HL-60/S4 treated with retinoic acid at 250 ng/mL for 4 days and 3 days (cell line): ENCODE data around the gene TNRC6C.
"Not testable (repeated sequence)": the region's sequence is repeated elsewhere in the genome, so short reads cannot be mapped to it uniquely, and the experiment has no call there.

Experiments
- in situ Hi-C: fragments of 300-500 bp; cut with MboI; formaldehyde crosslinking; loops from 2 replicates; pipeline ENCODE4 v1.7.0; 2022; ENCODE audit warnings: low sequenced_read_pairs

The TNRC6C gene

GRCh38 chr17:78110363-78111015, 152.0 kb downstream of the TNRC6C start:
- in situ Hi-C loops, result no loop called here

DNA sequence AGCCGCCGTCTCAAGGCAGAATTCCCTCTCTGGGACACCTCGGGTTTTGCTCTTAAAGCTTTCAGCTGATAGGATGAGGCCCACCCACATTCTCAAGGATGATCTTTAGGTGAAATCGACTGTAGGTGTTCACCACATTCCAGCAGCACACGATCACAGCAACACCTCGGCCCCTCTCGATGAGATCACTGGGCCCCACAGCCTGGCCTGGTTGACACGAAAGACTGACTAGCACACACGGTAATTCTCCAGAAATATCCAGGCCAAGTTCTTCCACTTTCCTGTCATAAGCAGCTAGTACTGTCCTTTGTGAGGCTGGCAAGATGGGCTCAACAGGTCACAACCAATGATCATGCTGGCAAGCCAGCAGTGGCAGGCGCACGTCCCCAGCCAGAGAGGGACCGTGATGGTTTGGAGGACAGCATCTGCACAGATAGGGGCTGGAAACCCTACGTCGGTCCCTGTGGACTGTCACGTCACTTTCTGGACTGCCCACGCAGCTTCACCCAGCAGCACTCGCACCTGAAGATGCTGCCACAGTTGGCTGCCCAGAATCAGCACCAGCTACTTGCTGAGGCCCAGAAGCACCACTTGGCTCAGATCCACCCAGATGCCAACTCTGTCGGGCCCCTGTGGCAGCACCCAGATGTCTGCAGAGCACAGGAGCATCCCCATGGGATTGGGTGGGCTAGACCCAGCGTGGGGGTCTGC, 152.7 kb downstream of the TNRC6C start:
- in situ Hi-C loops, result no loop called here

DNA sequence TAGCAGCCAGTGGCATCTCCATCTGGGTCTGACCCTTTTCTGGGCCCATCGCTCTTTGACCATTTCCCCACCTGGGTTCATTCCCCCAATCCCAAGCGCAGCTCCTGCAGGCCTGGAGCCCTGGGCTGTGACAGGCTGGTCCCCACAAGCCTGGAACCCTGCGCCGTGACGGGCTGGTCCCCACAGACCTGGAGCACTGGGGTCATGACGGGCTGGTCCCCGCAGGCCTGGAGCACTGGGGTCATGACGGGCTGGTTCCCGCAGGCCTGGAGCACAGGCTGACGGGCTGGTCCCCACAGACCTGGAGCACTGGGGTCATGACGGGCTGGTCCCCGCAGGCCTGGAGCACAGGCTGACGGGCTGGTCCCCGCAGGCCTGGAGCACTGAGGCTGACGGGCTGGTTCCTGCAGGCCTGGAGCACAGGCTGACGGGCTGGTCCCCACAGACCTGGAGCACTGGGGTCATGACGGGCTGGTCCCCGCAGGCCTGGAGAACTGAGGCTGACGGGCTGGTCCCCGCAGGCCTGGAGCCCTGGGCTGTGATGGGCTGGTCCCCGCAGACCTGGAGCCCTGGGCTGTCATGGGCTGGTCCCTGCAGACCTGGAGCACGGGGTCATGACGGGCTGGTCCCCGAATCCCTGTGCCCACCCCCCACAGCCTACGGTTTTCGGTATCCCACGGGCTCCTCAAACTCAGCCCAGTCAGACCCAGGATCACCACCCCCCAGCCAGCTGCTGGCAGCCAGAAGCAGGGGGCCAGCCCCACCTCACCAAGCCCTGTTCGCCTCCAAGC, 153.4 kb downstream of the TNRC6C start:
- in situ Hi-C loops, result no loop called here

DNA sequence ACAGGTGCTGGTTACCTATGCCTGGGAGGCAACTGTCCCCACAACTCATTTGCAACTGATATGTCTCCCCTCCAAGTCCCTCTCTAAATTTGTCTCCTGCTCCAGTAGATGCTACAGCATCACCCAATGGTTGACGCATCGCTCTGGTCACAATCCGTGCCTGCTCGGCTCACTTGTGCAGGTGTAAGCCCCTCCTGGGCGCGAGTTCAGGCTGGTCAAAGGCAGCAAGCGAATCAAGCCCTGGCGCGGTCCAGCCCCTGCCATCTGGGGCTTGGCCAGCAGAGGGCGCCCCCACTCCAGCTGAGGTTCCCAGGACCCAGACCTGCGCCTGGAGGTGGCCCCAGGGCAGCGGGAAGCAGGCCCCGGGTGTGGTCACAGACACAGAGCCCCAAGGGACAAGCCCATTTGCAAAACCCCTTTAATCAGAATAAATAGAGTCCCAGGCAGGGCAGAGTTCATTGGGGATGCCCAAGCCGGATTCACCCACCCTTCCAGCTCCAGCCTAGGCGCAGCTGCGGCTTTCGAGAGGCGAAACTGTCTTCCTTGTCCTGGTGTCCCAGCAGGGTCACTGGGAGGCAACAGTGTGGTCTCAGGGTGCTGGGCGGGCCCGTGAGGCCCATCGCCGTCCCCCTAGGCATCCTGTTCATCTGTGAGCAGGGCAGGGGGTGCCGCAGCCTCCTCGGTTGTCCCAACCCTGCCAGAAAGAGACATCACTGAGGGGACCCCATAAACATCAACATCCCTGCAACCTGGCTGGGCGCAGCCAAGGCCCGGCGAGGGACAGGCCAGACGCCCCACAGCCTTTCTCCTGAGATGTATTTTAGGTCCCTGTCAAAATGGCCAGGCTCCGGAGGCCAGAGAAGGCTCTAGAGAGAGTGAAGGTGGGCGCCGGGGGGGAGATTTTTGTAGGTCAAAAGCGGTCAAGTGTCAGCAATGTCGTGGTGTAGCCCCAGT, 154.3 kb downstream of the TNRC6C start:
- in situ Hi-C loops, result no loop called here

DNA sequence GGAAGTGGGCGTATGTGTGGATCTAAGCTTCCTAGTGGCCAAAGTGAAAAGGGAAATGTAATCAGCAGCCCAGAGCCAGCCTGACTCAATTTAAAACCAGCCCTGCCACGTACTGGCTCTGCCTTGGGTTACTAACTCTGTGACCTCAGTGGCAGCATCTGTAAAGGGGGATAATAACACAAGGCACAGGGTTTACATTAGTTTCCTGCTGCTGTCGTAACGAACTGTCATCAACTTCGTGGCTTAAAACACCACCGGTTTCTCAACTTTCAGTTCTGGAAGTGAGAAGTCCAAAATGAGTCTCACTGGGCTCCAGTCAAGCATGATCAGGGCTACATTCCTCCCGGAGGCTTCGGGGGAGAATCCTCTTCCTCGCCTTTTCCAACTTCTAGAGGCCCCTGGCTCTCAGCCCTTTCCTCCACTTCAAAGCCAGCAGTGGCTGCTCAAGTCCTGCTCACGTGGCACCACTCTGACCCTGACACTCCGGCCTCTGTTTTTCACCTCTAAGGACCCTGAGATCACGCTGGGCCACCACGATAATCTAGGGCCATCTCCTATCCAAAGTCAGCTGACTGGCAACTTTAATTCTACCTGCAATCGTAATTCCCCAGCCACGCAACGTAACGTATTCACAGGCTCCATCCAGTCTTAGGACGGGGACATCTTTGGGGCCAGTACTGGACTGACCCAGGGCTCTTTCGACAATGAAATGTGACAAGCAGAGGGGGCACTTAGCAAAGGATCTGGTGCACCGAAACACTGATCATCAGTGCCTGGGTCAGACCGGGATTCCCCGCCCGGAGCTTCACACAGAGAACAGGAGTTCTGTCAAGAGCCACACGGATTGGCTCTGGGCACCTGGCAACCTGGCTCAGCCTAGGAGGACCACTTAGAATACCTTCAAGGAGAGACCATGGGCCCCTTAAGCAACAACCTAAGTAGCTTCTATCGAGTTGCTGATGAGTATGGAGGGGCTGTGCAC, 155.6 kb downstream of the TNRC6C start:
- in situ Hi-C loops, result no loop called here

GRCh38 chr17:78114831-78115723, 156.6 kb downstream of the TNRC6C start:
- in situ Hi-C loops, result no loop called here

DNA sequence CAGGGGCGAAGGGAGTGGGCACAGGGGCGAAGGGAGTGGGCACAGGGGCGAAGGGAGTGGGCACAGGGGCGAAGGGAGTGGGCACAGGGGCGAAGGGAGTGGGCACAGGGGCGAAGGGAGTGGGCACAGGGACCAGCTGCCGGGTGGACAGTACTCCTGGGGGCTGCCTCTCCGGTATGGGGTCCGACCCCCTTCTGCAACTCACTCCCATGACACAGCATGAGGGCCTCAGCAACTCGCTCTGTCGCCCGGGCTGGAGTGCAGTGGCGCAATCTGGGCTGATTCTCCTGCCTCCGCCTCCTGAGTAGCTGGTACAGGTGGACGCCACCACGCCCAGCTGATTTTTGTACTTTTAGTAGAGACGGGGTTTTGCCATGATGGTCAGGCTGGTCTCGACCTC, 157.3 kb downstream of the TNRC6C start:
- in situ Hi-C loops, result not testable (repeated sequence)

DNA sequence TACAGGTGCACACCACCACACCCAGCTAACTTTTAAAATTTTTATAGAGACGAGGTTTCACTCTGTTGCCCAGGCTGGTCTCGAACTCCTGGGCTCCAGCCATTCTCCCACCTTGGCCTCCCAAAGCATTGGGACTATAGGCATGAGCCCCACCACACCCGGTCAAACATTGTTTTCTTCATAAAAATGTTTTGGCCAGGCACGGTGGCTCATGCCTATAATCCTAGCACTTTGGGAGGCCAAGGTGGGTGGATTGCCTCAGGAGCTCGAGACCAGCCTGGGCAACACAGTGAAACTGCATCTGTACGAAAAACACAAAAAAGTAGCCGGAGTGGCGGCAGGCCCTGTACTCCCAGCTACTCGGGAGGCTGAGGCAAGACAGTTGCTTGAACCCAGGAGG, 157.9 kb downstream of the TNRC6C start:
- in situ Hi-C loops, result no loop called here

DNA sequence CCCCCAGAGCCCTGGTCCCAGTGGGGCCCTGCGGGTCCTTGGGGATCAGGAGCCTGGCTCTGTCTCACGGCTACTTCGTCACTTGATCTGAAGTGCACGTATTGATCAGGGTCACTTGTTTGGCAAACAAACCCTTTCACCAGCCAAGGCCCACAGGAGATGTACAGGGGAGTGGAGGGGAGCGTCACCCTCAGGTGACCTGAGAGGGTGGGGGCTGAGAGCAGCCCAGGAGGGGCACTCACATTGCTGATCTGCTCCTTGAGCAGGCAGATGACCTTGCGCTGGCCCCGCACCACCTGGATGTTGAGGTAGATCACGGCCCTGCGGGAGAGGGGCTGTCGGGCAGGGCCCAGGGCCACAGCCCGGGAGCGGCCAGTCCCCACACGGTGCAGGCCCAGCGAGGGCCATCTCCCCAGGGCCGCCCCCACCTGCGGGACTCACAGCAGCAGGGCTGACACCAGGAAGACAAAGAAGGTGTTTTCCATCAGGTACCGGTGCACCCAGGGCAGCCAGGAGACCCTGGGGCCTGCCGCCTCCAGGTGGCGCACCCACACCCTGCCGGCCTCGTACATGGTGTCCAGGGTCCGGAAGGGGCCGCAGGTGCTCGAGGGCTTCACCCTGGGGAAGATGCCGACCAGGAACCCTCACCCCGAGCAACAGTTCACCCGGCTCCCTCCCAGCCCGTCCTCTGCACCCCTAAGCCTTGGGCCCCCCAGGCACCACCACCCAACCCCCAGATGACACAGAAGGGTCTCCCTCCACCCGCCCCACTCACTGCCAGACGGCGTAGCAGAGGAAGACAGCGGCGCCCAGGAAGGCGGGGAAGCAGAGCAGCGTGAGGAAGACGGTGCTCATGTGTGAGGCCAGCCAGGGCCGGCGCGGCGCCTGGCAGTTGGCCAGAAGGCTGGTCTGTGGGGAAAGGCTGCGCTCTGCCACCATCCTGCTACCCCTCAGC, 158.8 kb downstream of the TNRC6C start:
- in situ Hi-C loops, result no loop called here

GRCh38 chr17:78118801-78119241, 160.3 kb downstream of the TNRC6C start:
- in situ Hi-C loops, result no loop called here

- in situ Hi-C loops, result no loop called here
Observed at GRCh38 chr17:78120537-78120936, 162.0 kb downstream of the TNRC6C start.

- in situ Hi-C loops, result no loop called here
Observed at GRCh38 chr17:78120971-78121800, 162.7 kb downstream of the TNRC6C start.

DNA sequence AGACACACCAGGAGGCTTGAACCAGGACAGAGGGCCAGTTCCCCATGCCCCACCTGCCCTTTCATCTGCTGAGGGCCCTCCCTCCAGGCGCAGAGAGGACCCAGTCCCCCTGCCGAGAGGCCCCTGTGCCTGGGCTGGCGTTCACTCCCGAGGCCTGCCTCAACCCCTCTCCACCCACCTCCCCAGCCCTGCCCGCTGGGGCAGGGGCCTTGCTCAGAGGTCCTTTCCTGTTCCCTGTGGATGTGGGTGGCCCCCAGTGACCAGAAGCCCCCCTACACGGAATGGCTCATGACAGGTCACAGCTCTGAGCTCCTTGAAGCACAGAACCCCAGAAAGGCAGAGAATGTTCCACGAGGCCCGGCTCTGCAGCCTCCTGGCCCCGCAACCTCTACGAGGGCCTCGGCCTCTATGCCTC, 163.3 kb downstream of the TNRC6C start:
- in situ Hi-C loops, result no loop called here

- in situ Hi-C loops, result no loop called here
Observed at GRCh38 chr17:78122216-78122930, 163.9 kb downstream of the TNRC6C start.

- in situ Hi-C loops, result no loop called here
Observed at GRCh38 chr17:78122931-78123249, 164.4 kb downstream of the TNRC6C start.
